GM23338 (cell line): ENCODE measurements around the gene GPC6. TPM values are rescaled to one million over a fixed set of nuclear protein-coding genes. Genes with fewer than 3 reads are reported as not detected.

Source experiments
- ATAC-seq: fragments of 200-7000 bp; cut with Tn5 transposase; 3 replicates; pipeline ENCODE4 v1.9.1; 2020
- DNase-seq: peaks from one replicate; pipeline ENCODE4 v3.0.0-alpha.2; 2015; ENCODE audit warnings: low spot score
- H2AFZ ChIP-seq: fragments of 200-600 bp; sonication (generic); 2 replicates; pipeline ENCODE4 v1.8.0; 2016; ENCODE audit warnings: antibody characterized with exemption, mild to moderate bottlenecking, moderate library complexity
- H3F3A ChIP-seq: fragments of 200-600 bp; sonication (generic); replicated peaks from 2 replicates; pipeline ENCODE4 v1.8.0; 2017; ENCODE audit warnings: antibody characterized with exemption, mixed run types, low read depth
- H3K27ac ChIP-seq: fragments of 200-600 bp; sonication (generic); 2 replicates; pipeline ENCODE4 v1.6.1; 2016; ENCODE audit warnings: low read depth
- H3K27me3 ChIP-seq: fragments of 200-600 bp; sonication (generic); 2 replicates; pipeline ENCODE4 v1.8.0; 2016; ENCODE audit warnings: mild to moderate bottlenecking, mixed run types, moderate library complexity; ENCODE audit not compliant: insufficient read depth
- H3K36me3 ChIP-seq: fragments of 200-600 bp; sonication (generic); 2 replicates; pipeline ENCODE4 v1.8.0; 2016; ENCODE audit warnings: mild to moderate bottlenecking; ENCODE audit not compliant: insufficient read depth
- H3K4me1 ChIP-seq: fragments of 200-600 bp; sonication (generic); 2 replicates; pipeline ENCODE4 v1.8.0; 2016; ENCODE audit warnings: mild to moderate bottlenecking, moderate library complexity; ENCODE audit not compliant: insufficient read depth
- H3K4me2 ChIP-seq: fragments of 200-600 bp; sonication (generic); 2 replicates; pipeline ENCODE4 v1.7.1; 2017; ENCODE audit warnings: mixed run types
- H3K4me3 ChIP-seq: fragments of 200-600 bp; sonication (generic); 2 replicates; pipeline ENCODE4 v1.6.1; 2016; ENCODE audit warnings: mixed run types
- H3K79me2 ChIP-seq: fragments of 200-600 bp; sonication (generic); replicated peaks from 2 replicates; pipeline ENCODE4 v1.8.0; 2017; ENCODE audit warnings: mild to moderate bottlenecking; ENCODE audit not compliant: insufficient read depth
- H3K9me2 ChIP-seq: fragments of 200-600 bp; sonication (generic); 2 replicates; pipeline ENCODE4 v1.8.0; 2017; ENCODE audit not compliant: insufficient read depth
- H4K20me1 ChIP-seq: fragments of 200-600 bp; sonication (generic); replicated peaks from 2 replicates; pipeline ENCODE4 v1.8.0; 2017; ENCODE audit warnings: mild to moderate bottlenecking; ENCODE audit not compliant: insufficient read depth
- H3K27ac Mint-ChIP-seq: 2 replicates; pipeline ENCODE4 v1.8.0; 2020; ENCODE audit warnings: inconsistent platforms, mild to moderate bottlenecking, moderate library complexity, mixed read lengths
- H3K27me3 Mint-ChIP-seq: 3 replicates; pipeline ENCODE4 v1.8.0; 2022; ENCODE audit warnings: low read depth, mild to moderate bottlenecking, moderate library complexity, mixed read lengths, inconsistent platforms; ENCODE audit not compliant: insufficient read depth, poor library complexity
- H3K36me3 Mint-ChIP-seq: 3 replicates; pipeline ENCODE4 v1.8.0; 2021; ENCODE audit warnings: low read depth, mild to moderate bottlenecking, inconsistent platforms, moderate library complexity, mixed read lengths
- H3K4me1 Mint-ChIP-seq: 3 replicates; pipeline ENCODE4 v1.8.0; 2020; ENCODE audit warnings: mild to moderate bottlenecking, inconsistent platforms, mixed read lengths
- H3K4me3 Mint-ChIP-seq: 3 replicates; pipeline ENCODE4 v1.8.0; 2021; ENCODE audit warnings: moderate library complexity, mild to moderate bottlenecking, inconsistent platforms, mixed read lengths
- H3K9me3 Mint-ChIP-seq: 3 replicates; pipeline ENCODE4 v1.8.0; 2020; ENCODE audit warnings: moderate library complexity, mild to moderate bottlenecking, inconsistent platforms, mixed read lengths
- CREB1 ChIP-seq: fragments of 250-450 bp; sonication (Bioruptor Pico); IDR thresholded peaks from 2 replicates; pipeline ENCODE4 v1.5.0; 2020; ENCODE audit warnings: low read depth, mild to moderate bottlenecking, moderate library complexity
- EZH2 ChIP-seq: fragments of 200-600 bp; sonication (generic); IDR thresholded peaks from one replicate; pipeline ENCODE4 v1.8.0; 2017; ENCODE audit warnings: antibody characterized with exemption, mild to moderate bottlenecking, low read depth; ENCODE audit not compliant: unreplicated experiment
- EZH2phosphoT487 ChIP-seq: fragments of 200-600 bp; sonication (generic); IDR thresholded peaks from one replicate; pipeline ENCODE4 v1.8.1; 2018; ENCODE audit warnings: antibody characterized with exemption; ENCODE audit not compliant: unreplicated experiment
- JUNB ChIP-seq: IDR thresholded peaks from one replicate; pipeline ENCODE4 v1.6.1; 2016; ENCODE audit warnings: antibody characterized with exemption; ENCODE audit not compliant: unreplicated experiment
- NANOG ChIP-seq: IDR thresholded peaks from 2 replicates; pipeline ENCODE4 v1.6.1; 2016; ENCODE audit warnings: antibody characterized with exemption, borderline replicate concordance
- POLR2AphosphoS5 ChIP-seq: IDR thresholded peaks from 2 replicates; pipeline ENCODE4 v1.6.1; 2016; ENCODE audit warnings: antibody characterized with exemption, low read depth
- STAT1 ChIP-seq: IDR thresholded peaks from one replicate; pipeline ENCODE4 v1.6.1; 2016; ENCODE audit warnings: antibody characterized with exemption; ENCODE audit not compliant: unreplicated experiment
- ZNF114 ChIP-seq: fragments of 250-450 bp; sonication (Bioruptor Pico); IDR thresholded peaks from 2 replicates; pipeline ENCODE4 v1.5.0; 2020; ENCODE audit warnings: mild to moderate bottlenecking, moderate library complexity
- ZNF331 ChIP-seq: fragments of 250-450 bp; sonication (Bioruptor Pico); IDR thresholded peaks from 2 replicates; pipeline ENCODE4 v1.5.0; 2020; ENCODE audit warnings: low read depth, mild to moderate bottlenecking, moderate library complexity
- polyA plus RNA-seq: library from polyadenylated mRNA; unstranded; fragments of >200 nt; fragmentation: Nextera tagmentation; extraction: Ambion mirVana; gene quantifications from 2 replicates; pipeline ENCODE4 v1.2.1, GENCODE V29; 2016
- total RNA-seq: library from RNA; depleted of rRNA; stranded (reverse); fragments of >200 nt; shearing (Covaris generic); gene quantifications from 2 replicates; pipeline ENCODE4 v1.2.3, GENCODE V29; 2014
- TF ChIP-seq, protein P1 (sequence below): IDR thresholded peaks from one replicate; pipeline ENCODE4 v1.6.1; 2018; ENCODE audit warnings: antibody characterized with exemption; ENCODE audit not compliant: unreplicated experiment
- TF ChIP-seq, protein P2 (sequence below): IDR thresholded peaks from 2 replicates; pipeline ENCODE4 v1.6.1; 2016; ENCODE audit warnings: antibody characterized with exemption
- TF ChIP-seq, protein P3 (sequence below), 2 experiments: fragments of 200-600 bp in 1 of 2; sonication (generic) in 1 of 2; conservative IDR thresholded peaks; 2 replicates each; pipeline versions ENCODE4 v1.5.1 to v1.6.1; 2016 to 2017; ENCODE audit warnings: antibody characterized with exemption in 2 of 2, low read depth in 2 of 2, mild to moderate bottlenecking in 2 of 2, moderate library complexity in 1 of 2

The GPC6 gene
- total and polyA plus RNA-seq, 2 experiments from 2014 or later = 6.4 to 28.6 TPM

DNA sequence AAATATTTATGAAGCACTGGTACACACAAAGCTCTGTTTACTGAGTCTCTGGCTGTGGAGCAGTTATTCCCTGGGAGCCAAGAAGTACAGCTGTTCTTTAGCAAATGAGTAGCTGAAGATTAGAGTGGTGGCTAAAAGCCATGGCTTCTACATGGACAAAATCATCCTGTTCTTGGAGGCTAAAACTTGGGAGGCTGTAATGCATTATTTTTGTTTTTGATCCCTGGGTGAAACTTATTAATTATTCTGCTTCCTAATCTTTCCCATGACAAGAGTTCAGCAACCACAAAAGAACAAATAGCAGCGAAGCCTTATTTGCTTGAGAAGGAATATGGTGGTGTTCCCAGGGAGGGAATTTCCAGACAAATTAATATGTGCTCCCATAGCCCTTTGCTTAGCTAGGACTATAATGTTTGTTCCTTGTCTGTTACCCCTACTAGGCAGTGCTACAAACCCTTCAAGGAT, 1143.4 kb downstream of the GPC6 start:
- no peak overlapping the region for H3K4me3 Mint-ChIP-seq
- no peak for ATAC-seq

DNA sequence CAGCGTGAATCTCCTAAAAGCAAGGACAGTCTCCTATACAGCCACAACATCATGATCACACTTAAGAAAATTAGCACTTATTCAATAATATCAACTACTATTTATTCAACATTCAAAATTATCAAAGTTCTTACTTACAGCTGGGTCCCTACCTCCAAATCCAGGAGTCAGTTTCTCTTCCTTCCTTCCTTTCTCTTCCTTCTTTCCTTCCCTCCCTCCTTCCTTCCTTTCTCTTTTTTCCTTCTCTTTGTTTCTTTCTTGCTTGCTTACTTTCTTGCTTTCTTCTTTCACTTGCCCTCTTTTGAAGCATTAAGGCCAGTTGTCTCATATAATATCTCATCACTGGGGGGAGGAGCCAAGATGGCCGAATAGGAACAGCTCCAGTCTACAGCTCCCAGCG, 1145.2 kb downstream of the GPC6 start:
- Histone ChIP-seq H2AFZ (peak overlapping the region; percentile 87), H3K9me2 (no peaks in the 10 kb centered on the region), H3K4me3 (no peak overlapping the region), H3K4me1 (0 out of 2 replicates have a peak, but pooled peaks cover 7% of the 10 kb centered on the region), H3K4me2 (peak overlapping the region; percentile 60), H3F3A (no peaks in the 10 kb centered on the region), H3K27ac (no peak overlapping the region), H3K27me3 (no peaks in the 10 kb centered on the region), H3K36me3 (no peaks in the 10 kb centered on the region), H4K20me1 (no peaks in the 10 kb centered on the region), H3K79me2 (no peaks in the 10 kb centered on the region)
- Mint-ChIP-seq H3K4me3 (peak overlapping the region; percentile 1; the same call in 2 of the 3 replicates), H3K27me3 (peaks cover 2% of the 10 kb centered on the region), H3K4me1 (peaks cover 7% of the 10 kb centered on the region; the same call in 2 of the 3 replicates), H3K9me3 (peaks cover 7% of the 10 kb centered on the region; the same call in 2 of the 3 replicates), H3K27ac (no peak overlapping the region), H3K36me3 (peaks cover 6% of the 10 kb centered on the region; the same call in 2 of the 3 replicates)
- DNase-seq (no peak), ATAC-seq (no peak)
- TF ChIP-seq, protein P1, sequence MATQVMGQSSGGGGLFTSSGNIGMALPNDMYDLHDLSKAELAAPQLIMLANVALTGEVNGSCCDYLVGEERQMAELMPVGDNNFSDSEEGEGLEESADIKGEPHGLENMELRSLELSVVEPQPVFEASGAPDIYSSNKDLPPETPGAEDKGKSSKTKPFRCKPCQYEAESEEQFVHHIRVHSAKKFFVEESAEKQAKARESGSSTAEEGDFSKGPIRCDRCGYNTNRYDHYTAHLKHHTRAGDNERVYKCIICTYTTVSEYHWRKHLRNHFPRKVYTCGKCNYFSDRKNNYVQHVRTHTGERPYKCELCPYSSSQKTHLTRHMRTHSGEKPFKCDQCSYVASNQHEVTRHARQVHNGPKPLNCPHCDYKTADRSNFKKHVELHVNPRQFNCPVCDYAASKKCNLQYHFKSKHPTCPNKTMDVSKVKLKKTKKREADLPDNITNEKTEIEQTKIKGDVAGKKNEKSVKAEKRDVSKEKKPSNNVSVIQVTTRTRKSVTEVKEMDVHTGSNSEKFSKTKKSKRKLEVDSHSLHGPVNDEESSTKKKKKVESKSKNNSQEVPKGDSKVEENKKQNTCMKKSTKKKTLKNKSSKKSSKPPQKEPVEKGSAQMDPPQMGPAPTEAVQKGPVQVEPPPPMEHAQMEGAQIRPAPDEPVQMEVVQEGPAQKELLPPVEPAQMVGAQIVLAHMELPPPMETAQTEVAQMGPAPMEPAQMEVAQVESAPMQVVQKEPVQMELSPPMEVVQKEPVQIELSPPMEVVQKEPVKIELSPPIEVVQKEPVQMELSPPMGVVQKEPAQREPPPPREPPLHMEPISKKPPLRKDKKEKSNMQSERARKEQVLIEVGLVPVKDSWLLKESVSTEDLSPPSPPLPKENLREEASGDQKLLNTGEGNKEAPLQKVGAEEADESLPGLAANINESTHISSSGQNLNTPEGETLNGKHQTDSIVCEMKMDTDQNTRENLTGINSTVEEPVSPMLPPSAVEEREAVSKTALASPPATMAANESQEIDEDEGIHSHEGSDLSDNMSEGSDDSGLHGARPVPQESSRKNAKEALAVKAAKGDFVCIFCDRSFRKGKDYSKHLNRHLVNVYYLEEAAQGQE = no peak
- TF ChIP-seq ZNF114 (CRISPR knock-in tag) (no peak), EZH2phosphoT487 (no peak), NANOG (no peak), CREB1 (CRISPR knock-in tag) (no peak), POLR2AphosphoS5 (no peak), STAT1 (no peak), JUNB (no peak), ZNF331 (CRISPR knock-in tag) (no peak), EZH2 (no peak)
- TF ChIP-seq, protein P2, sequence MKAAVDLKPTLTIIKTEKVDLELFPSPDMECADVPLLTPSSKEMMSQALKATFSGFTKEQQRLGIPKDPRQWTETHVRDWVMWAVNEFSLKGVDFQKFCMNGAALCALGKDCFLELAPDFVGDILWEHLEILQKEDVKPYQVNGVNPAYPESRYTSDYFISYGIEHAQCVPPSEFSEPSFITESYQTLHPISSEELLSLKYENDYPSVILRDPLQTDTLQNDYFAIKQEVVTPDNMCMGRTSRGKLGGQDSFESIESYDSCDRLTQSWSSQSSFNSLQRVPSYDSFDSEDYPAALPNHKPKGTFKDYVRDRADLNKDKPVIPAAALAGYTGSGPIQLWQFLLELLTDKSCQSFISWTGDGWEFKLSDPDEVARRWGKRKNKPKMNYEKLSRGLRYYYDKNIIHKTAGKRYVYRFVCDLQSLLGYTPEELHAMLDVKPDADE = no peak
- TF ChIP-seq, protein P3, sequence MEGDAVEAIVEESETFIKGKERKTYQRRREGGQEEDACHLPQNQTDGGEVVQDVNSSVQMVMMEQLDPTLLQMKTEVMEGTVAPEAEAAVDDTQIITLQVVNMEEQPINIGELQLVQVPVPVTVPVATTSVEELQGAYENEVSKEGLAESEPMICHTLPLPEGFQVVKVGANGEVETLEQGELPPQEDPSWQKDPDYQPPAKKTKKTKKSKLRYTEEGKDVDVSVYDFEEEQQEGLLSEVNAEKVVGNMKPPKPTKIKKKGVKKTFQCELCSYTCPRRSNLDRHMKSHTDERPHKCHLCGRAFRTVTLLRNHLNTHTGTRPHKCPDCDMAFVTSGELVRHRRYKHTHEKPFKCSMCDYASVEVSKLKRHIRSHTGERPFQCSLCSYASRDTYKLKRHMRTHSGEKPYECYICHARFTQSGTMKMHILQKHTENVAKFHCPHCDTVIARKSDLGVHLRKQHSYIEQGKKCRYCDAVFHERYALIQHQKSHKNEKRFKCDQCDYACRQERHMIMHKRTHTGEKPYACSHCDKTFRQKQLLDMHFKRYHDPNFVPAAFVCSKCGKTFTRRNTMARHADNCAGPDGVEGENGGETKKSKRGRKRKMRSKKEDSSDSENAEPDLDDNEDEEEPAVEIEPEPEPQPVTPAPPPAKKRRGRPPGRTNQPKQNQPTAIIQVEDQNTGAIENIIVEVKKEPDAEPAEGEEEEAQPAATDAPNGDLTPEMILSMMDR (conservative IDR thresholded peaks at IDR 0.05; ENCODE audit: low read depth in 2 of 2) = no peak

More for the DNA sequence above, 1143.4 kb downstream of the GPC6 start:
- Histone ChIP-seq H3K4me2 (no peak overlapping the region), H3K27ac (no peak overlapping the region), H3K79me2 (no peaks in the 10 kb centered on the region), H3K9me2 (no peaks in the 10 kb centered on the region), H3F3A (no peaks in the 10 kb centered on the region), H3K27me3 (no peaks in the 10 kb centered on the region), H3K36me3 (no peaks in the 10 kb centered on the region), H3K4me1 (0 out of 2 replicates have a peak, but pooled peaks cover 7% of the 10 kb centered on the region), H3K4me3 (no peak overlapping the region), H4K20me1 (no peaks in the 10 kb centered on the region), H2AFZ (no peak overlapping the region)
- TF ChIP-seq EZH2 (no peak), STAT1 (no peak), NANOG (no peak), EZH2phosphoT487 (no peak), CREB1 (CRISPR knock-in tag) (no peak), POLR2AphosphoS5 (no peak), ZNF114 (CRISPR knock-in tag) (no peak)
- Mint-ChIP-seq H3K27me3 (peaks cover 2% of the 10 kb centered on the region), H3K4me1 (peaks cover 7% of the 10 kb centered on the region; the same call in 2 of the 3 replicates), H3K9me3 (peaks cover 7% of the 10 kb centered on the region; the same call in 2 of the 3 replicates), H3K27ac (no peak overlapping the region), H3K36me3 (peaks cover 6% of the 10 kb centered on the region; the same call in 2 of the 3 replicates)
- no peak for DNase-seq
